T47D (cell line): Measurements from ENCODE around the gene DAO.
A peak's percentile ranks its signal among the peaks of the same experiment; 100 is the strongest.
"Not testable (repeated sequence)": the region's sequence is repeated elsewhere in the genome, so short reads cannot be mapped to it uniquely, and the experiment has no call there.

Source experiments
- DNase-seq, 2 experiments: peaks; one replicate each; pipeline versions ENCODE4 v3.0.0 to v3.0.0-alpha.2; 2011 to 2012; ENCODE audit warnings: low read depth in 1 of 2, low spot score in 1 of 2
- JUND ChIP-seq: IDR thresholded peaks from 2 replicates; pipeline ENCODE4 v1.6.1; 2012; ENCODE audit warnings: low read depth
- in situ Hi-C: cut with HindIII; loops from 2 replicates; pipeline ENCODE4 v1.10.0; 2016; ENCODE audit warnings: low sequenced_read_pairs, low pct_unique_long_range_greater_than_20kb

Gene DAO

DNA sequence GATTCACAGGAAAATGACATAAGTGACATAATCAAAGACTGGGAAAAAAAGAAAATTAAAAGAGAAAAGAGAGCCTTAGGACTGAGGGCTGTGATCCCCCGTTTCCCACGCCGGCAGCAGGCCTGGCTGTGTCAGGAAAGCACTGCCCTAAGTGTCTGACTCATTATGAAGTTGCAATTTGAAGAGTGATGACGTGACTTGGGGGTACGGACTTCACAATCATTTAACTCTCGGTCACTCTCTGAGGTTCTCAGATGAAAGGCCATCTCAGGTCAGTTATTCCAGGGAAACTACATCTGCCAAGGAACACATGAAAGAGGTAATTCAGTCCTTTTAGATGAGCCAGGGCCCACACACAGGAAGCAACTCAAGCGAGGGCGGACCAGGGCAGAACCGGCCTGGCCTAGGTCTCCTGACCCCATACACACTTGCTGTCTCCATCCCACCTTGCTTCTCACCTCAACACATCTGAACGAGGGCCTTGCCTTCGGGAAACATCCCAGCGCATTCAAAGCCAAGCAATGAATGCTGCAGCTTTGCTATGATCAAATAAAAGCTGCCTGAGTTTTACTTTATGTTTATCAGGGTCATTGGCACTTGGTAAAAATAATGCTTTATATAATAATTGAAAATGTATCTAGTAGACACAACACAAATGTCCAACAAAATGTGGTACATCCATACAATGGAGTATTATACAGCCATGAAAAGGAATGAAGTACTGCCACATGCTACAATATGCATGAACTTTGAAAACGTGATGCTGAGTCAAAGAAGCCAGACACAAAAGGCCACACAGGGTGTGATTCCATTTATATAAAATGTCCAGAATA is 25.2 kb upstream of the DAO start:
- TF ChIP-seq JUND = no peak
- DNase-seq = no peak
- in situ Hi-C loops = no loop called here

DNA sequence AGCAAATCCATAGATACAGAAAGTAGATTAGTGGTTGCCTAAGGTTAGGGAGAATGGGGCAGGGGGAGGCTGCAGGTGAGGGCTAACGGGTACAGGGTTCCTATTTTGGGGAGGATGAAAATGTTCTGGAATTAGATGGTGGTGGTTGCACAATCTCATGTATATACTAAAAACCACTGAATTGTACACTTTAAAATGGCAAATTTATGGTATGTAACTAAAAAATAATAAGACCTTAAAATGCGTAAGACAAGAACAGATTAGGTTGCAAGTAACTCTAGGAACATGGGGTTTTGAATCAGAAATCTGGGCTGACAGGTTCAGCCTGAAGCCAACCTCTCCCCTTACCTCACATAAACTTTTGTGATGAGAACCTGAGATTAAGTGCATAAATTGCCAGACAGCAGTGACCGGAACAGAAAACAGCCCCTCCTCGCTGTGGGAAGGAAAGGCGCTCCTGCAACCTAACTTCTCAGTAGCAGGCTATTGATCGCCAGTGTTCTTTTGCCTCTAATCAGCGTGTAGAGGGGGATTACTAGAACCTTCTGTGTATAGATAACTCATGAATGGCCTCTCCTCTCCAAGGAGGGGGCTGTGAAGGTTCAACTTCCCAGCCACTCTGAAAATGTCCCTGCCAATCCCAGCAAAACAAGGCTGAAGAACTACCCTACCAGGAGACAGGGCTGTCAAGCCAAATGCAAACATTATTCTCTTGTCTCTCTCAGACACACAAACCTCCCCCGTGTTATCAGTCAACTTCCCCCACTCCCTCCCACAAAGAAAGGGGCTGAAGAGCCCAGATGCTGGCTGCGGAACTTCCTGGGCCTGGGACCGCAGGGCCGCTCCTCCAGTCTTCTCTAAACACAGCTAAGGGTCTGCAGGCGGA is 24.4 kb upstream of the DAO start:
- in situ Hi-C loops = no loop called here
- TF ChIP-seq JUND = no peak
- DNase-seq = peak in 1 of 2 experiments; percentile 52

DNA sequence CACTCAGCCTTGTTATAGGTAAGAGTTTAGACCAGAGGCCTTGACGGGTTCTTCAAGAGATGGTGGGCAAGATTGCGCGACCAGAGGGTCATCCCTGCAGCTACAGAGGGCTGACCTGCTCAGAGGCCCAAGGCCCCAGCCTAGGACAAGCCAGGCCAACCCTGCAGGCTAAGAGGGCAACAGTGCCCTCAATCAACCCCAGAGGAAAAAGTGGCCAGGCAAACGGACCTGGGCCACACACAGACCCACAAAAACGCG is 23.8 kb upstream of the DAO start:
- DNase-seq = no peak
- no peak for TF ChIP-seq JUND
- in situ Hi-C loops = no loop called here

DNA sequence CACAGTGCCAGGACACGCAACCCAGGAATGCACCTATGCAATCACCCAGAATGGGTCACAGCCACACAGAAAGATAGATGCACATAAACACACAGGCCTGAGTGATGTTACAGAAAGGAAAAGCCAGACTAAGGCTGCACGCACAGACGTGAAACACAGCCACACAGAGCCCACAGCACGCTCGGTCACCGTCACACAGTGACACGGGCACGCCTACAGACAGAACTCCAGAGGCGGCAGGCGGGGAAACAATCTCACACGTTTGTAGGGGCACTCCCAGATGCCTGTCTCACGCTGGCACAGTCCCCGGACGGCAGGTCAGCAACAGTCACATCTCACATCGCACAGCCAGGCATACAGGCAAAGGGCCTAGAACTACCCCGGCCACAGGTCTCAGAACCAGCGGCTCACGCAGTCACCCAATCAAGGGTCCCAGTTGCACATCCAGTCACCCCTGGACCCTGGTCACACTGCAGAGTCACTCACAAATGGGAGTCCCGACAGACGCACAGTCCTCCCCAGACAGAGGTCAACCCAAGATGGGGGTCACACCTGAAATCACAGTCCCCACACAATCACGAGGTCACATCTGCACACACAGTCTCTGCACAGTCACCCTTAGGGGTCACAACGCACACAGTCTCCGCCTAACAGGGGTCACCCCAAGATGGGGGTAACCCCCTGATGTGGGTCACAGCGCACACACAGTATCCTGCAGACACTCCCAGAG is 23.3 kb upstream of the DAO start:
- peak in 1 of 2 experiments; percentile 53 for DNase-seq
- in situ Hi-C loops = no loop called here
- no peak for TF ChIP-seq JUND

DNA sequence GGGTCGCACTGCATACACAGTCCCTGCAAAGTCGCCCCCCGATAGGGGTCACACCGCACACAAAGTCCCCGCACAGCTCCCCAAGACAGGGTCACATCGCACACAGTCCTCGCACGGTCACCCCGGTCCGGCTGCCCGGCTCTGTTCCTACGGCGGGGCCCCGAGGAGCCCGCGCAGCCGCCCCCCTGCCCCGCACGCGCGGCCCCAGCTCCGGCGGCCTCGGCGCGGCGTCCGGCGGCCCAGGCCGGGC is 22.8 kb upstream of the DAO start:
- in situ Hi-C loops = no loop called here
- TF ChIP-seq JUND = no peak
- DNase-seq = no peak

DNA sequence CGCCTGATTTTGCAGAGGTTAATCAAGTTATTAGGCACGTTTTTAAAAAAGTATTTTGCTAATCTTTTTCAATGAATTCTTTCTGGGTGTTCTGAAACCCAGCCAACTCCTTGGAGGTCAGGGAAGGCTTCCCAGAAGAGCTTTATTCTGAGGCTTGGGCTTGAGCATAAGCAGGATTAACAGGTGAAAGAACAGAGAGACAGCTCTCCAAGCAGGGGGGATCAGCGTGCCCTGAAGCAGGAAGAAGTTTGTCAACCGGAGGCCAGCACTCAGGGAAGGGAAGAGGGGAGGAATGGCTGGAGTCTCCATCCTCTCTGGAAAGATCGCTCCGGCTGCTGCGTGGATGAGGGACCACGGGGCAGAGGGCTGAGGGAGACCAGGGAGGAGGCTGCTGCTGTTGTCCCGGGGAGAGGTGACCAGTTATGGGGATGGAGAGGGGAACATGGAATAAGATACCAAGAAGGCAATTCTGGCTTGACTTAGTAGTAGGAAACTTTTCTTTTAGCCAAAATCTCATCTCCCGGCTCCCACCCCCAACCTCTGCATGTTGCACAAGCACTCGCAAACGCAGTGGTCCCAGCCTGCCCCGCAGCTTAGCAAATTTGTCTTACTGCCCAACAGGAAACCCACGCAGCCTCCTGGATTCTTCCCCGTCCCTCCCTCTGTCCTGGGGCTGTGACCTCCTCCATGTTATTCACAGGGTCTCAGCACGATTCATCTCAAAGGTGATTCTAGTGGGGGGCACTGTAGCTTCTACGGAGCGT is 21.4 kb upstream of the DAO start:
- DNase-seq = no peak
- TF ChIP-seq JUND = no peak
- in situ Hi-C loops = no loop called here

DNA sequence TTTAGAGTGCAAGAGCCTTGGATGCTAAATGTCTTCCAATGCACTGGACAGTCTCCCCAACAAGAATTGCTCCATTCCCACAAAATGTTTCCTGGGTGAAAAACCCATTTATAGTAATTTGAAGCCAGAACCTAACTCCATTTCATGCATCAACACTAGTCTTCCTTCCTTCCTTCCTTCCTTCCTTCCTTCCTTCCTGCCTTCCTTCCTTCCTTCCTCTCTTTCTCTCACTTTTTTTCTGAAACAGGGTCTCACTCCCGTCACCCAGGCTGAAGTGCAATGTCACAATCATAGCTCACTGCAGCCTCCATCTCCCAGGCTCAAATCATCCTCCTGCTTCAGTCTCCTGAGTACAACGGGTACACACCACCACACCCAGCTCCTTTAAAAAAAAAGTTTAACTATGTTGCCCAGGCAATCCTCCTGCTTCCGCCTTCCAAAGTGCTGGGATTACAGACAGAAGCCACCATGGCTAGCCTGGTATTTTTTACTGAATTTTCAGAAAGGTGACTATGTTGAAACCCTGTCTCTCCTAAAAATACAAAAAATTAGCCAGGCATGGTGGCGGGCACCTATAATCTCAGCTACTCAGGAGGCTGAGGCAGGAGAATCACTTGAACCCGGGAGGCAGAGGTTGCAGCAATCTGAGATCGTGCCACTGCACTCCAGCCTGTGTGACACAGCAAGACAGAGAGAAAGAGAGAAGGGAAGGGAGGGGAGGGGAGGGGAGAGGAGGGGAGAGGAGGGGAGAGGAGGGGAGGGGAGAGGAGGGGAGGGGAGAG is 20.6 kb upstream of the DAO start:
- DNase-seq = not testable (repeated sequence)

DNA sequence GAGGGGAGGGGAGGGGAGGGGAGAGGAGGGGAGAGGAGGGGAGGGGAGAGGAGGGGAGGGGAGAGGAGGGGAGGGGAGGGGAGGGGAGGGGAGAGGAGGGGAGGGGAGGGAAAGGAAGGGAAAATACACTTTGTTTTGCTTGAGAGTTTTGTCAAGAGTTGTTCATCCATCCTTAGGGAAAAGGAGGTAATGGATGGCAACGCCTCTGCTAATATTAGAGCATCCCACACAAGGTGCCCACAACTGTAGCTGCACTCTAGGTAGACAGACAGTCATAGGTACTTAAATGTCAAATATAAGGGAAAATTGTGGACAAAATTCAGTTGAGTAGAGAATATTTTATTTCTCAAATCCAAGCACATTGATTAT is 20.0 kb upstream of the DAO start:
- in situ Hi-C loops = no loop called here
- TF ChIP-seq JUND = no peak
- no peak for DNase-seq

More for the DNA sequence above, 20.6 kb upstream of the DAO start:
- in situ Hi-C loops = not testable (repeated sequence)

DNA sequence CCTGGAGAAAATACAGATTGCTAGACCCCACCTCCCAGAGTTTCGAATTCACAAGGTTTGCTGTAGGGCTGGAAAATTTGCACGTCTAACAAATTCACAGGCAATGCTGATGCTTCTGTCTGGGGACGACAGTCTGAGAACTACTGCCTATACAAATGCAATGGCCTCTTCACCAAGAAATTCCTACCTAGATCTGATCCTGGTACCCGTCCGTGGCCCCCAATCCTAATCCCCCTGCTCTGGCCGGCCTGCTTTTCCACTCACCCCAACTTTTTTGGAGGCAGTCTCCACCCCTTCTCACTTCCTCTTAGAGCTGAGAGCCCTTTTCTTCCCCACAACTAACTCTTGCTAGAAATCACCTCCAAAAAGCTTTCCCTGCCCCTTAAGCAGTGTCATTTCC is 19.4 kb upstream of the DAO start:
- DNase-seq = no peak
- TF ChIP-seq JUND = no peak
- in situ Hi-C loops = no loop called here

DNA sequence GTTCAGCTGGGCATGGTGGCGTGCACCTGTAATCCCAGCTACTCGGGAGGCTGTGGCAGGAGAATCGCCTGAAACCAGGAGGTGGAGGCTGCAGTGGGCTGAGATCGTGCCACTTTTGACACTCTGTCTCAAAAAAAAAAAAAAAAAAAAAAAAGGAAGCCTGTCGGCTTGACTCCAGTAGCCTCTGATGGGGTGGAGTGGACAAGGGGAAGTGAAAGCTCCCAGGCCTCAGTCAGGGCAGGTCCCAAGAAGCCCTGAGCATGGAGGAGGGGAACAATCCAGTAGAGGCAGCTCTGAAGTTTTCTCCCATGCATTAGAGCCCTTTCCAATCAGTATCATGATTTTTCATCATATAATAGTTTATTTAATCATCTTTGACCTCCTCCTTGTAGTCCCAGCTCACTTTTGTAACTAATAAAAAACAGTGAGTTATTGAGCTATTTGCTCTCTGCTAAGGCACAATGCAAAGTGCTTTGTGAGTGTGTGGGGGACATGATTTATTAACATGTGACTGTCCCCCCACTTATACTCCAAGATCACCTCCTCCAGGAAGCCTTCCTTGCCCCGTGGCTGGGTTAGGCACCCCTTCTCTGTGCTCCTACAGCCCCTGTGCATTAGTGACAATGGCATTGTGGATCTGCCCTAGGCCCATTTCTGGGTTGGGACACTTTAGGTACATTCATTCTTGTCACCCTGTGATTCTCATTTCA is 17.9 kb upstream of the DAO start:
- in situ Hi-C loops = no loop called here
- TF ChIP-seq JUND = no peak
- DNase-seq = no peak

DNA sequence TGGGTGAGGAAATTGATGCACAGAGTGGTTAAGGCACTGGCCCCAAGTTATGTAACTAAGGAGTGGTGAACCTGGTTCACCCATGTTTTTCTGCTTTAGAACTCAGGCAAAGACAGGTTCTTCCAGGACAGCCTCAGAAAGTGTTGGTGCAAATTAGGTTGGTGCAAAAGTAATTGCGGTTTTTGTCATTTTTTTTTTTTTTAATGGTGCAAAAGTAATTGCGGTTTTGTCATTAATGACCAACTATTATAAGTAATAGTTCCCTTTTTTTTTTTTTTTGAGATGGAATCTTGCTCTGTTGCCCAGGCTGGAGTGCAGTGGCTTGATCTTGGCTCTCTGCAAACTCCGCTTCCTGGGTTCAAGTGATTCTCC is 17.3 kb upstream of the DAO start:
- no peak for TF ChIP-seq JUND
- DNase-seq = no peak
- in situ Hi-C loops = no loop called here
